Mucosa of rectum (tissue), 2 donors: ENCODE data around the gene IRF2BPL.

Experiments
- H3K27ac ChIP-seq, 2 donors: one replicate each; pipeline ENCODE4 v1.7.0; 2013; ENCODE audit warnings: inconsistent platforms in 2 of 2, low read depth in 2 of 2, low read length in 2 of 2
- H3K27me3 ChIP-seq, 2 donors: one replicate each; pipeline ENCODE4 v1.7.0; 2013; ENCODE audit warnings: low read length in 2 of 2; ENCODE audit not compliant: control insufficient read depth in 2 of 2, insufficient read depth in 2 of 2
- H3K36me3 ChIP-seq, 2 donors: one replicate each; pipeline ENCODE4 v1.7.0; 2013; ENCODE audit warnings: low read length in 2 of 2; ENCODE audit not compliant: control insufficient read depth in 2 of 2, insufficient read depth in 2 of 2
- H3K4me1 ChIP-seq, 2 donors: one replicate each; pipeline ENCODE4 v1.7.0; 2013; ENCODE audit warnings: low read length in 2 of 2, mild to moderate bottlenecking in 1 of 2; ENCODE audit not compliant: control insufficient read depth in 2 of 2, insufficient read depth in 2 of 2
- H3K4me3 ChIP-seq, 2 donors: one replicate each; pipeline ENCODE4 v1.7.0; 2013; ENCODE audit warnings: low read length in 2 of 2
- H3K9ac ChIP-seq, 2 donors: one replicate each; pipeline ENCODE4 v1.7.0; 2013; ENCODE audit warnings: low read length in 2 of 2, low read depth in 1 of 2, mild to moderate bottlenecking in 1 of 2
- H3K9me3 ChIP-seq, 2 donors: one replicate each; pipeline ENCODE4 v1.7.0; 2013; ENCODE audit warnings: low read length in 2 of 2; ENCODE audit not compliant: control insufficient read depth in 2 of 2
- donor health status: healthy.
- donor health status: Normal muscosa, but diverticular disease.

IRF2BPL gene

DNA sequence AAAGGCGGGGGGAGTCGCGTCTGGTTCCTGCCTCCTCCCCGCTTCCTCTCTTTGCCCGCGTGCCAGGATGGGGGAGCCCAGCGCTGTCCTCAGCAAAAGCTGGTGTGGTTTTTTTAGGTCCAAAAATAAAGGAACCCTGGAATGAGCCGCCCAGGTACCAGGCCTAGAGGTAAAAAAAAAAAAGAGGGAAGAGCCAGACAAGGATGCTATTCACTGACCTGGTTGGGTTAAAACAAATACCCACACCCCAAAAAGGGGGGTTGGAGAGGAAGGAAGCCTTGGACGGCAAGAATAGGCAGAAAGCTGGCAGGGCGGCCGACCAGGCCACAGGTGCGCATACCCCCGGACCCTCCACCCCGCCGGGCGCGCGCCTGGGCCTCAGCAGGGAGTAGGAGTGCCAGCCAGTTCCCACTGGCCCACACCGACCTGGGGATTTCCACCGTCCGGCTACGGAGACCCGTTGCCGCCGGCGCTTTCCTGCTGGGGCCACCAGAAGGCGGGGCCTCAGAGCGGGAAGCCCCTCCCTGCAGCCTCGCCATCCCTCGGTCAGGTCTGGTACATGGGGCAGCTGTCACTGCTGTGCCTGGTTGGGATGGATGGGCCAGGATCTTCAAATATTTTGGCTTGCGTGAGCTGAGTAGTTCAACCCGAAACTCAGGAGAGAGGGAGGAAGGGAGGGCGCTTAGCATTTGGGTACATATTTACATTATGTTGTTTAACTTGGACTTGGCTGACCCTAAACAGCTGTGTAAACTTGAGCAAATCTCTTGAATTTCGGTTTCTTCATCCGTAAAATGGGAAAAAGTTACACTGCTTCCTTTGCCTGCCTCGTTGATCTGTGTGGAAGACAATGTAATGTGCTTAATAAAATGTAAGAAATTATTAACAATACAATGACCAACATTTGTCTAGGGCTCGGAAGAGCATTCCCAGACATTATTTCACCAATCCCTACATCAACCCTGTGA is 5.4 kb upstream of the IRF2BPL start:
- H3K27me3 ChIP-seq = no peaks in the 10 kb centered on the region
- H3K36me3 ChIP-seq = no peaks in the 10 kb centered on the region
- H3K27ac ChIP-seq = peak overlapping the region; percentile 96 to 99
- peak overlapping the region; percentile 84 to 96 for H3K9ac ChIP-seq
- peak overlapping the region; percentile 58 to 81 for H3K4me3 ChIP-seq
- H3K9me3 ChIP-seq = no peaks in the 10 kb centered on the region
- H3K4me1 ChIP-seq = peaks cover 45 to 51% of the 10 kb centered on the region in 2 donors

DNA sequence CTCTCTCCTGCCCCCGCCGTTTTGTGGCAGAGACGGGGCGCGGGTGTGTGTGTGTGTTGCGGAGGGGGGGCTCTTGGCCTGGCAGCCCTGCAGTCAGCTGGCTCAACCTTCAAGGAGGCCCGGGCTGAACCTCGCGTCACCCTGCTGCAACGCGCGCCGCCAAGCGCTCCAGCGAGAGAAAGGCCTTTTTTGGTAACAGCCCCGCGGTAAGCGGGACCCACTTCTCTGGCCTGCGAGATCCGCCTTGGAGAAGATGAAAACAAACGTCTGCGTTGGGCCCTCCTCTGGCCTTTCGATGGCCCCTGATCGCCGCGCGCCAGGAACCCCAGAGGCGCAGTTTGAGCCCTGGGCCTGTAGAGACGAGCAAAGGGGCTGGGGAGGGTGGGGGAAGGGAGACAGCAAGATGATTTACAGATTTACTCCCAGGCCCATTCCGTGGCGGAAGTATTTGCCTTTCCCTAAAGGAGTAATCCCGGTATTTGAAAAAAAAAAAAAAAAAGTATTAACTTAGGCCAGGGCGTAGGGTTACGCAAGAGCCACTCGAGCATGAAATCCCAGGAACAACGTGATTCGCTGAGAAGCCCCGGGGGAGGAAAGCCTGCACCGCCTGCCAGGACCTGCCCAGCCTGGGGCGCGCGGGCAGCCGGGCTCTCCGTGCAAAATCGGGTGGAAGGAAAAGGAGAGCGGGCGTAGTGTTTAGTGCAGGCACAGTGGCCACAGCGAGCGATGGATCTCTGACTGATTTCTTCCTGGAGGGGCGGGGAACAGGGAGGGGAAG is 4.5 kb upstream of the IRF2BPL start:
- Histone ChIP-seq H3K9me3 (no peaks in the 10 kb centered on the region), H3K36me3 (no peaks in the 10 kb centered on the region), H3K9ac (peak overlapping the region; percentile 84 to 96), H3K4me1 (peaks cover 46 to 50% of the 10 kb centered on the region in 2 donors), H3K27me3 (no peaks in the 10 kb centered on the region), H3K4me3 (peak overlapping the region; percentile 58 to 81), H3K27ac (peak overlapping the region; percentile 96 to 99)

- Histone ChIP-seq H3K27ac (peak overlapping the region; percentile 96 to 99), H3K4me1 (peaks cover 46 to 50% of the 10 kb centered on the region in 2 donors), H3K4me3 (peak overlapping the region in 1 of 2 donors; percentile 81), H3K9ac (peak overlapping the region; percentile 84 to 96), H3K27me3 (no peaks in the 10 kb centered on the region), H3K9me3 (no peaks in the 10 kb centered on the region), H3K36me3 (no peaks in the 10 kb centered on the region)
Observed at GRCh38 chr14:77032491-77032843, 4.0 kb upstream of the IRF2BPL start.

GRCh38 chr14:77031759-77032490 is 3.4 kb upstream of the IRF2BPL start:
- no peaks in the 10 kb centered on the region for H3K27me3 ChIP-seq
- H3K4me3 ChIP-seq = no peak overlapping the region
- no peaks in the 10 kb centered on the region for H3K36me3 ChIP-seq
- peak overlapping the region; percentile 96 to 99 for H3K27ac ChIP-seq
- peak overlapping the region; percentile 84 to 96 for H3K9ac ChIP-seq
- H3K9me3 ChIP-seq = no peaks in the 10 kb centered on the region
- H3K4me1 ChIP-seq = peaks cover 43 to 49% of the 10 kb centered on the region in 2 donors

- Histone ChIP-seq H3K36me3 (peaks cover 2 to 4% of the 10 kb centered on the region in 2 donors), H3K9me3 (no peaks in the 10 kb centered on the region), H3K4me1 (peaks cover 65 to 68% of the 10 kb centered on the region in 2 donors)
Observed at GRCh38 chr14:77027538-77028383, 747 bp downstream of the IRF2BPL start.

GRCh38 chr14:77026930-77027537 is 1.5 kb downstream of the IRF2BPL start:
- no peaks in the 10 kb centered on the region for H3K9me3 ChIP-seq
- H3K36me3 ChIP-seq = peaks cover 2 to 4% of the 10 kb centered on the region in 2 donors
- peak overlapping the region; percentile 99 to 100 for H3K27ac ChIP-seq
- H3K4me1 ChIP-seq = peaks cover 65 to 69% of the 10 kb centered on the region in 2 donors
- H3K4me3 ChIP-seq = peak overlapping the region; percentile 78 to 79
- peak overlapping the region; percentile 95 to 97 for H3K9ac ChIP-seq
- no peaks in the 10 kb centered on the region for H3K27me3 ChIP-seq

More at GRCh38 chr14:77027538-77028383, 747 bp downstream of the IRF2BPL start:
- peak overlapping the region; percentile 78 to 79 for H3K4me3 ChIP-seq
- H3K27ac ChIP-seq = peak overlapping the region; percentile 99 to 100
- H3K27me3 ChIP-seq = no peaks in the 10 kb centered on the region
- peak overlapping the region; percentile 95 to 97 for H3K9ac ChIP-seq

GRCh38 chr14:77026166-77026929 is 2.2 kb downstream of the IRF2BPL start:
- Histone ChIP-seq H3K9me3 (no peaks in the 10 kb centered on the region), H3K27me3 (no peaks in the 10 kb centered on the region), H3K4me3 (peak overlapping the region; percentile 78 to 79), H3K27ac (peak overlapping the region; percentile 99 to 100), H3K9ac (peak overlapping the region; percentile 49 to 97), H3K4me1 (peaks cover 58 to 65% of the 10 kb centered on the region in 2 donors), H3K36me3 (peaks cover 2 to 4% of the 10 kb centered on the region in 2 donors)

DNA sequence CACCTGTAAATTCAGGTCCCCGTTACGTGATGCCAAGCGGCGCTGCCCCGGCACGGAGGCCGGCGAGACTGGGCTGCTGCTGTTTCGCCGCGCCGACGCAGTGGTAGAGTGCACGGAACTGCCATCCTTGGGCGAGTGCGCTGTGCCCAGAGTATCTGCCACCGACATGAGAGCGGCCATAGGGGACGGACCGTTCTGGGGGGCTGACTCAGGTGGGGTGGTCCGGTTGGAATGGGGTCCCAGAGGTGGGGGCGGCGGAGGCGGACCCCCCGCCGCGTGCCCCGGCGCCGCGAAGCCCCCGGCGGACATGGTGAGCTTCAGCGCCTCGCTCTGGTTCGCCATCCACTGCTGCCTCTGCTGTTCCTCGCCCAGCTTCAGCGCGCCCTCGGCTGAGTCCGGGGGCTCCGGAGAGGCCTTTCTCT is 2.8 kb downstream of the IRF2BPL start:
- H3K4me1 ChIP-seq = peaks cover 53 to 60% of the 10 kb centered on the region in 2 donors
- peak overlapping the region; percentile 70 to 97 for H3K9ac ChIP-seq
- H3K9me3 ChIP-seq = no peaks in the 10 kb centered on the region
- H3K4me3 ChIP-seq = peak overlapping the region; percentile 57 to 79
- H3K27me3 ChIP-seq = no peaks in the 10 kb centered on the region
- peak overlapping the region; percentile 99 to 100 for H3K27ac ChIP-seq
- H3K36me3 ChIP-seq = peaks cover 2 to 4% of the 10 kb centered on the region in 2 donors
